Gastrocnemius medialis (tissue), 4 donors: ENCODE results near the gene TJP2.

ENCODE experiments used
- POLR2A ChIP-seq, 2 donors: fragments of 450-650 bp; IDR thresholded peaks; one replicate each; pipeline ENCODE4 v1.6.1; 2017; ENCODE audit warnings: antibody characterized with exemption in 2 of 2, mild to moderate bottlenecking in 2 of 2, moderate library complexity in 2 of 2
- TF ChIP-seq, protein P1 (sequence below), 5 experiments: fragments of 450-650 bp in 3 of 5; fragments of 200-600 bp in 2 of 5; sonication (generic) in 2 of 5; IDR thresholded peaks in 4 of 5; conservative IDR thresholded peaks in 1 of 5; 1 replicate in 4 of 5; 2 replicates in 1 of 5; pipeline ENCODE4 v1.5.1; 2016 to 2019; ENCODE audit warnings: antibody characterized with exemption in 5 of 5, mild to moderate bottlenecking in 3 of 5, moderate library complexity in 3 of 5

- TF ChIP-seq, protein P1, sequence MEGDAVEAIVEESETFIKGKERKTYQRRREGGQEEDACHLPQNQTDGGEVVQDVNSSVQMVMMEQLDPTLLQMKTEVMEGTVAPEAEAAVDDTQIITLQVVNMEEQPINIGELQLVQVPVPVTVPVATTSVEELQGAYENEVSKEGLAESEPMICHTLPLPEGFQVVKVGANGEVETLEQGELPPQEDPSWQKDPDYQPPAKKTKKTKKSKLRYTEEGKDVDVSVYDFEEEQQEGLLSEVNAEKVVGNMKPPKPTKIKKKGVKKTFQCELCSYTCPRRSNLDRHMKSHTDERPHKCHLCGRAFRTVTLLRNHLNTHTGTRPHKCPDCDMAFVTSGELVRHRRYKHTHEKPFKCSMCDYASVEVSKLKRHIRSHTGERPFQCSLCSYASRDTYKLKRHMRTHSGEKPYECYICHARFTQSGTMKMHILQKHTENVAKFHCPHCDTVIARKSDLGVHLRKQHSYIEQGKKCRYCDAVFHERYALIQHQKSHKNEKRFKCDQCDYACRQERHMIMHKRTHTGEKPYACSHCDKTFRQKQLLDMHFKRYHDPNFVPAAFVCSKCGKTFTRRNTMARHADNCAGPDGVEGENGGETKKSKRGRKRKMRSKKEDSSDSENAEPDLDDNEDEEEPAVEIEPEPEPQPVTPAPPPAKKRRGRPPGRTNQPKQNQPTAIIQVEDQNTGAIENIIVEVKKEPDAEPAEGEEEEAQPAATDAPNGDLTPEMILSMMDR (IDR thresholded peaks at IDR 0.05 in 4 of 5, conservative IDR thresholded peaks at IDR 0.05 in 1 of 5): no peak
- TF ChIP-seq POLR2A (IDR thresholded peaks at IDR 0.05): no peak
Observed at GRCh38 chr9:69279733-69280132, 105.7 kb downstream of the TJP2 start.
